HEK293T (cell line): ENCODE results near the gene KLRC2.
"Not testable (repeated sequence)": the region's sequence is repeated elsewhere in the genome, so short reads cannot be mapped to it uniquely, and the experiment has no call there.

Experiments used
- BHLHE40 ChIP-seq: fragments of 450-650 bp; IDR thresholded peaks from 2 replicates; pipeline ENCODE4 v1.6.1; 2016; ENCODE audit warnings: mild to moderate bottlenecking, moderate library complexity, borderline replicate concordance
- CTBP1 ChIP-seq: fragments of 450-650 bp; IDR thresholded peaks from 2 replicates; pipeline ENCODE4 v1.6.1; 2016; ENCODE audit warnings: borderline replicate concordance
- FOXA1 ChIP-seq: fragments of 450-650 bp; IDR thresholded peaks from 2 replicates; pipeline ENCODE4 v1.6.1; 2016; ENCODE audit warnings: mild to moderate bottlenecking
- FOXK2 ChIP-seq: fragments of 450-650 bp; IDR thresholded peaks from 2 replicates; pipeline ENCODE4 v1.6.1; 2016; ENCODE audit warnings: mild to moderate bottlenecking
- FOXM1 ChIP-seq: fragments of 450-650 bp; IDR thresholded peaks from 2 replicates; pipeline ENCODE4 v1.6.1; 2017; ENCODE audit warnings: mild to moderate bottlenecking, borderline replicate concordance
- HDGF ChIP-seq: fragments of 450-650 bp; IDR thresholded peaks from 2 replicates; pipeline ENCODE4 v1.6.1; 2017; ENCODE audit warnings: antibody characterized with exemption, borderline replicate concordance
- L3MBTL2 ChIP-seq: fragments of 450-650 bp; conservative IDR thresholded peaks from 2 replicates; pipeline ENCODE4 v1.6.1; 2016; ENCODE audit warnings: mild to moderate bottlenecking
- NFRKB ChIP-seq: fragments of 450-650 bp; IDR thresholded peaks from 2 replicates; pipeline ENCODE4 v1.6.1; 2016; ENCODE audit warnings: mild to moderate bottlenecking, moderate library complexity
- SP1 ChIP-seq: fragments of 450-650 bp; IDR thresholded peaks from 2 replicates; pipeline ENCODE4 v1.6.1; 2017
- SUZ12 ChIP-seq: fragments of 450-650 bp; IDR thresholded peaks from 2 replicates; pipeline ENCODE4 v1.6.1; 2016; ENCODE audit warnings: mild to moderate bottlenecking
- ZNF384 ChIP-seq: fragments of 450-650 bp; IDR thresholded peaks from 2 replicates; pipeline ENCODE4 v1.6.1; 2016
- TF ChIP-seq, protein P1 (sequence below): fragments of 450-650 bp; IDR thresholded peaks from 2 replicates; pipeline ENCODE4 v1.6.1; 2016

DNA sequence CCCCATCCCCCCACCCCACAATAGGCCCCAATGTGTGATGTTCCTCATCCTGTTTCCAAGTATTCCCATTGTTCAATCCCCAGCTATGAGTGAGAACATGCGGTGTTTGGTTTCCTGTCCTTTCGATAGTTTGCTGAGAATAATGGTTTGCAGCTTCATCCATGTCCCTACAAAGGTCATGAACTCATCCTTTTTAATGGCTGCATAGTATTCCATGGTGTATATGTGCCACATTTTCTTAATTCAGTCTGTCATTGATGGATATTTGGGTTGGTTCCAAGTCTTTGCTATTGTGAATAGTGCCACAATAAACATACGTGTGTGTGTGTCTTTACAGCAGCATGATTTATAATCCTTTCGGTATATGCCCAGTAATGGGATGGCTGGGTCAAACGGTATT lies 37.0 kb upstream of the KLRC2 start:
- TF ChIP-seq L3MBTL2, NFRKB, SP1, CTBP1, FOXK2, FOXM1, SUZ12, HDGF, BHLHE40, ZNF384, FOXA1: not testable (repeated sequence)
- TF ChIP-seq, protein P1, sequence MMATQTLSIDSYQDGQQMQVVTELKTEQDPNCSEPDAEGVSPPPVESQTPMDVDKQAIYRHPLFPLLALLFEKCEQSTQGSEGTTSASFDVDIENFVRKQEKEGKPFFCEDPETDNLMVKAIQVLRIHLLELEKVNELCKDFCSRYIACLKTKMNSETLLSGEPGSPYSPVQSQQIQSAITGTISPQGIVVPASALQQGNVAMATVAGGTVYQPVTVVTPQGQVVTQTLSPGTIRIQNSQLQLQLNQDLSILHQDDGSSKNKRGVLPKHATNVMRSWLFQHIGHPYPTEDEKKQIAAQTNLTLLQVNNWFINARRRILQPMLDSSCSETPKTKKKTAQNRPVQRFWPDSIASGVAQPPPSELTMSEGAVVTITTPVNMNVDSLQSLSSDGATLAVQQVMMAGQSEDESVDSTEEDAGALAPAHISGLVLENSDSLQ: not testable (repeated sequence)
